Measurements from ENCODE around the gene AFF3.
"Not testable (repeated sequence)": the region's sequence is repeated elsewhere in the genome, so short reads cannot be mapped to it uniquely, and the experiment has no call there.

The AFF3 gene

GRCh38 chr2:100145893-100146656 lies 3.7 kb upstream of the AFF3 start:
- no peak for DNase-seq (ENCODE audit: low read depth)

GRCh38 chr2:100143286-100143685 lies 896 bp upstream of the AFF3 start:
- no peak for DNase-seq (ENCODE audit: low read depth)

- no peak for DNase-seq (ENCODE audit: low read depth)
These were observed 484 bp downstream of the AFF3 start for GRCh38 chr2:100141906-100142305.

- no peak for DNase-seq (ENCODE audit: low read depth)
These were observed 1.8 kb downstream of the AFF3 start for GRCh38 chr2:100140582-100140981.

- no peak for DNase-seq (ENCODE audit: low read depth)
These were observed 4.4 kb downstream of the AFF3 start for GRCh38 chr2:100137866-100138570.

GRCh38 chr2:100137318-100137717 lies 5.1 kb downstream of the AFF3 start:
- DNase-seq (ENCODE audit: low read depth) = no peak

GRCh38 chr2:100136310-100136709 lies 6.1 kb downstream of the AFF3 start:
- no peak for DNase-seq (ENCODE audit: low read depth)

- no peak for DNase-seq (ENCODE audit: low read depth)
These were observed 7.0 kb downstream of the AFF3 start for GRCh38 chr2:100135415-100135814.

- DNase-seq (ENCODE audit: low read depth) = no peak
These were observed 11.6 kb downstream of the AFF3 start for GRCh38 chr2:100130595-100131391.

- DNase-seq (ENCODE audit: low read depth) = no peak
These were observed 15.4 kb downstream of the AFF3 start for GRCh38 chr2:100126897-100127401.

GRCh38 chr2:100126201-100126600 lies 16.2 kb downstream of the AFF3 start:
- no peak for DNase-seq (ENCODE audit: low read depth)

- no peak for DNase-seq (ENCODE audit: low read depth)
These were observed 16.8 kb downstream of the AFF3 start for GRCh38 chr2:100125626-100126025.

- DNase-seq (ENCODE audit: low read depth) = no peak
These were observed 17.6 kb downstream of the AFF3 start for GRCh38 chr2:100124761-100125160.

GRCh38 chr2:100121124-100121718 lies 21.2 kb downstream of the AFF3 start:
- no peak for DNase-seq (ENCODE audit: low read depth)

GRCh38 chr2:100119235-100119634 lies 23.2 kb downstream of the AFF3 start:
- DNase-seq (ENCODE audit: low read depth) = no peak

- no peak for DNase-seq (ENCODE audit: low read depth)
These were observed 28.4 kb downstream of the AFF3 start for GRCh38 chr2:100113990-100114433.

- DNase-seq (ENCODE audit: low read depth) = no peak
These were observed 31.8 kb downstream of the AFF3 start for GRCh38 chr2:100110614-100111000.

- DNase-seq (ENCODE audit: low read depth) = no peak
These were observed 32.3 kb downstream of the AFF3 start for GRCh38 chr2:100109986-100110613.

- not testable (repeated sequence) for DNase-seq (ENCODE audit: low read depth)
These were observed 33.8 kb downstream of the AFF3 start for GRCh38 chr2:100108648-100109020.

GRCh38 chr2:100107906-100108647 lies 34.3 kb downstream of the AFF3 start:
- DNase-seq (ENCODE audit: low read depth) = no peak

GRCh38 chr2:100107440-100107839 lies 35.0 kb downstream of the AFF3 start:
- no peak for DNase-seq (ENCODE audit: low read depth)
